MM.1S (cell line): Measurements from ENCODE around the gene COL25A1.

ENCODE experiments used
- DNase-seq: peaks from one replicate; pipeline ENCODE4 v3.0.0-alpha.2; 2015
- H2AFZ ChIP-seq: fragments of 300-600 bp; sonication (generic); 2 replicates; pipeline ENCODE4 v1.6.0; 2016; ENCODE audit warnings: antibody characterized with exemption, low read length
- H3F3A ChIP-seq: fragments of 300-600 bp; sonication (generic); 2 replicates; pipeline ENCODE4 v1.6.1; 2016; ENCODE audit warnings: mild to moderate bottlenecking, antibody characterized with exemption, low read length, moderate library complexity, mixed read lengths; ENCODE audit not compliant: insufficient read depth
- H3K27ac ChIP-seq: fragments of 300-600 bp; sonication (generic); 2 replicates; pipeline ENCODE4 v1.5.1; 2016; ENCODE audit warnings: mild to moderate bottlenecking, low read length
- H3K27me3 ChIP-seq: fragments of 300-600 bp; sonication (generic); replicated peaks from 2 replicates; pipeline ENCODE4 v1.6.0; 2016; ENCODE audit warnings: low read length; ENCODE audit not compliant: insufficient read depth
- H3K36me3 ChIP-seq: fragments of 300-600 bp; sonication (generic); replicated peaks from 2 replicates; pipeline ENCODE4 v1.6.1; 2016; ENCODE audit warnings: mild to moderate bottlenecking, low read length, mixed read lengths; ENCODE audit not compliant: insufficient read depth
- H3K4me1 ChIP-seq: fragments of 300-600 bp; sonication (generic); 2 replicates; pipeline ENCODE4 v1.6.1; 2016; ENCODE audit warnings: low read length, mixed read lengths
- H3K4me2 ChIP-seq: fragments of 300-600 bp; sonication (generic); 2 replicates; pipeline ENCODE4 v1.6.0; 2016; ENCODE audit warnings: low read depth, low read length
- H3K4me3 ChIP-seq: fragments of 300-600 bp; sonication (generic); 2 replicates; pipeline ENCODE4 v1.5.1; 2016; ENCODE audit warnings: low read length, mixed read lengths
- H3K79me2 ChIP-seq: fragments of 300-600 bp; sonication (generic); 2 replicates; pipeline ENCODE4 v1.6.1; 2016; ENCODE audit warnings: mixed run types, low read length, mixed read lengths
- H3K9ac ChIP-seq: fragments of 300-600 bp; sonication (generic); 2 replicates; pipeline ENCODE4 v1.6.1; 2016; ENCODE audit warnings: low read length, mixed read lengths
- H3K9me2 ChIP-seq: fragments of 300-600 bp; sonication (generic); replicated peaks from 2 replicates; pipeline ENCODE4 v1.6.1; 2016; ENCODE audit warnings: mild to moderate bottlenecking, low read length, mixed read lengths; ENCODE audit not compliant: insufficient read depth
- H3K9me3 ChIP-seq: fragments of 300-600 bp; sonication (generic); replicated peaks from 2 replicates; pipeline ENCODE4 v1.6.1; 2016; ENCODE audit warnings: mild to moderate bottlenecking, low read length, mixed read lengths; ENCODE audit not compliant: insufficient read depth
- H4K20me1 ChIP-seq: fragments of 300-600 bp; sonication (generic); 2 replicates; pipeline ENCODE4 v1.6.1; 2016; ENCODE audit warnings: mild to moderate bottlenecking, low read length, moderate library complexity, mixed read lengths; ENCODE audit not compliant: insufficient read depth
- EZH2 ChIP-seq: fragments of 300-600 bp; sonication (generic); optimal IDR thresholded peaks from 2 replicates; pipeline ENCODE3; 2017; ENCODE audit warnings: low read depth, mild to moderate bottlenecking, antibody characterized with exemption, low read length, mixed read lengths
- EZH2phosphoT487 ChIP-seq: fragments of 300-600 bp; sonication (generic); IDR thresholded peaks from 2 replicates; pipeline ENCODE4 v1.6.1; 2018; ENCODE audit warnings: antibody characterized with exemption, low read length
- TF ChIP-seq, protein P1 (sequence below): fragments of 300-600 bp; sonication (generic); IDR thresholded peaks from 2 replicates; pipeline ENCODE4 v1.5.1; 2016; ENCODE audit warnings: antibody characterized with exemption, low read length, mixed read lengths

The COL25A1 gene

DNA sequence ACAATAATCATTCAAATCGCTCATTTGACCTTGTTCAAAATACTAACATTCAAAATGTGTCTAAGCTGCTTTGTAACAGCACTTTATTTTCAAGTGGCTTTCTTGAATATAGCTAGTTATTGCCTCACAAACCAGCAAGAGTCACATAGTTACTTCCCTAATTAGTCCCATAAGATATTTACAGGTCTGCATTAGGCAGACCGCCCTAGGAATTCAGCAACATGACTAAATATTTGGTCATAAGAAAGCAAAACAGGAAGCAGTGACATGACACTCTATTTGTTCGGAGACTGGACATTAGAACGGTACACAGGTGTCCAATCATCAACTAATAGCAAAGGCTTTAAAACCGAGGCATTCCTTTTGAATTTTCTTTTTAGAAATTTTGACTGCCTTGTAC is 262.0 kb downstream of the COL25A1 start:
- H3F3A ChIP-seq: no peaks in the 10 kb centered on the region
- H4K20me1 ChIP-seq: no peaks in the 10 kb centered on the region
- no peaks in the 10 kb centered on the region for H3K9me2 ChIP-seq
- no peaks in the 10 kb centered on the region for H3K9me3 ChIP-seq
- no peak overlapping the region for H3K9ac ChIP-seq
- peaks cover 7% of the 10 kb centered on the region; the same call in 1 of the 2 replicates for H3K4me1 ChIP-seq
- no peak overlapping the region for H2AFZ ChIP-seq
- no peaks in the 10 kb centered on the region for H3K36me3 ChIP-seq
- no peak overlapping the region for H3K4me2 ChIP-seq
- no peak for DNase-seq
- H3K27me3 ChIP-seq: no peaks in the 10 kb centered on the region
- no peak overlapping the region for H3K4me3 ChIP-seq
- no peak overlapping the region for H3K27ac ChIP-seq
- TF ChIP-seq EZH2 (no peak), EZH2phosphoT487 (no peak)
- TF ChIP-seq, protein P1, sequence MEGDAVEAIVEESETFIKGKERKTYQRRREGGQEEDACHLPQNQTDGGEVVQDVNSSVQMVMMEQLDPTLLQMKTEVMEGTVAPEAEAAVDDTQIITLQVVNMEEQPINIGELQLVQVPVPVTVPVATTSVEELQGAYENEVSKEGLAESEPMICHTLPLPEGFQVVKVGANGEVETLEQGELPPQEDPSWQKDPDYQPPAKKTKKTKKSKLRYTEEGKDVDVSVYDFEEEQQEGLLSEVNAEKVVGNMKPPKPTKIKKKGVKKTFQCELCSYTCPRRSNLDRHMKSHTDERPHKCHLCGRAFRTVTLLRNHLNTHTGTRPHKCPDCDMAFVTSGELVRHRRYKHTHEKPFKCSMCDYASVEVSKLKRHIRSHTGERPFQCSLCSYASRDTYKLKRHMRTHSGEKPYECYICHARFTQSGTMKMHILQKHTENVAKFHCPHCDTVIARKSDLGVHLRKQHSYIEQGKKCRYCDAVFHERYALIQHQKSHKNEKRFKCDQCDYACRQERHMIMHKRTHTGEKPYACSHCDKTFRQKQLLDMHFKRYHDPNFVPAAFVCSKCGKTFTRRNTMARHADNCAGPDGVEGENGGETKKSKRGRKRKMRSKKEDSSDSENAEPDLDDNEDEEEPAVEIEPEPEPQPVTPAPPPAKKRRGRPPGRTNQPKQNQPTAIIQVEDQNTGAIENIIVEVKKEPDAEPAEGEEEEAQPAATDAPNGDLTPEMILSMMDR: no peak
- H3K79me2 ChIP-seq: no peaks in the 10 kb centered on the region

DNA sequence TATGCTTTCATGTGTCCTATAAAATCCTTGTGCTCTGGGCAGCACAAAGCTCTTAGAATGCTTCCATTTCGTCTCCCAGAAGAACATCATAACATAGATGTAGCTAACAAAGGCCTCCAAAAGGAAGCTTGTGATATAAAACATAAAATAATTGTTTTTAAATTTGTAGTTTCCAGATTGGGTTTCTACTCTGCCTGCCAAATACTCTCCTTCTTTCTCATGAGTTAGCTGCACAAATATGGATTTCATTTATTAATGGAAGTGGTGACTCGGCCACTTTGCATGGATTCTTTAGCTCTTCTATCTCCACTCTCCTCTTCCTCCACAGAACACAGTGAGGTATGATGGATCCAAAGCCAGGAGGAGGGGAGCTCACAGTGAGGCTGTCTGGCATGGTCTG is 265.4 kb downstream of the COL25A1 start:
- H3K4me2 ChIP-seq: no peak overlapping the region
- no peaks in the 10 kb centered on the region for H3K9me2 ChIP-seq
- H2AFZ ChIP-seq: no peak overlapping the region
- no peak for DNase-seq
- H3K36me3 ChIP-seq: no peaks in the 10 kb centered on the region; the same call in 1 of the 2 replicates
- H4K20me1 ChIP-seq: no peaks in the 10 kb centered on the region
- no peak overlapping the region for H3K4me3 ChIP-seq
- H3K9me3 ChIP-seq: no peaks in the 10 kb centered on the region
- H3F3A ChIP-seq: no peaks in the 10 kb centered on the region
- TF ChIP-seq EZH2phosphoT487 (no peak), EZH2 (no peak)
- TF ChIP-seq, protein P1: no peak
- no peaks in the 10 kb centered on the region for H3K27me3 ChIP-seq
- H3K9ac ChIP-seq: no peak overlapping the region
- H3K79me2 ChIP-seq: no peaks in the 10 kb centered on the region
- peaks cover 11% of the 10 kb centered on the region for H3K4me1 ChIP-seq
- H3K27ac ChIP-seq: no peak overlapping the region

DNA sequence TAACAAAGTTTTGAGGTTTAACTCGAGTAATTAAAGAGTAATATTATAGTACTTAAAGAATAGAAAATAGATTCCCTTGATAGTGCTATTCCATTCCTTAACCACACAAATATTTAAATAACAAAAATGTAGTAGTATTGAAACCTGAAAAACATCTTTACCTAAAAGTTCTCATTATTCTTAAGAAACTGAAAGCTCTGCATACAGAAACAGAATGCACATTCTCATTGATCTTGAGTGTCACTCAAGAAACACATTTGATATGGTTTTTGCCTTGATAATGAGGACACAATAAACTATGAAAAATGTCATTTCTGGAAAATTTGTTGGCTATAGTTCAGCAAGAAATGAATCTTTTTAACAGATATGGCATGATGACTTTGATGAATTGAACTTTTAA is 268.5 kb downstream of the COL25A1 start:
- Histone ChIP-seq H3F3A (no peaks in the 10 kb centered on the region), H4K20me1 (no peaks in the 10 kb centered on the region), H3K4me2 (no peak overlapping the region), H3K9me3 (no peaks in the 10 kb centered on the region), H3K9me2 (no peaks in the 10 kb centered on the region), H3K27me3 (no peaks in the 10 kb centered on the region), H3K4me3 (no peak overlapping the region), H3K36me3 (no peaks in the 10 kb centered on the region; the same call in 1 of the 2 replicates), H2AFZ (no peak overlapping the region), H3K4me1 (peaks cover 11% of the 10 kb centered on the region), H3K27ac (no peak overlapping the region), H3K79me2 (no peaks in the 10 kb centered on the region), H3K9ac (no peak overlapping the region)
- TF ChIP-seq EZH2phosphoT487: no peak
- no peak for TF ChIP-seq EZH2
- TF ChIP-seq, protein P1: no peak
- peak; percentile 50 for DNase-seq
